IMR-90 (cell line): ENCODE data around the gene PEX16. TPM values are rescaled to one million over a fixed set of nuclear protein-coding genes. Genes with fewer than 3 reads are reported as not detected.

Experiments
- ATAC-seq: fragments of 200-7000 bp; cut with Tn5 transposase; 2 replicates; pipeline ENCODE4 v1.9.1; 2020; ENCODE audit warnings: low read depth, mild to moderate bottlenecking, moderate library complexity
- BruUV-seq: library from RNA; stranded (reverse); fragments of 400-500 nt; replicated peaks from 2 replicates; lab custom pipeline; 2021; lab: Mats Ljungman, UMichigan
- CTCF ChIA-PET: fragments of 300-600 bp; formaldehyde crosslinking; extraction: SDS; loops from one replicate; lab custom pipeline; 2021; ENCODE audit warnings: antibody characterized with exemption; lab: Yijun Ruan, JAX
- POLR2A ChIA-PET: fragments of 300-600 bp; sonication (Branson Sonifier 250); formaldehyde crosslinking; loops from one replicate; lab custom pipeline; 2022; ENCODE audit warnings: antibody characterized with exemption; ENCODE audit not compliant: unreplicated experiment; lab: Charles Lee
- DNase-seq: peaks from one replicate; pipeline ENCODE4 v3.0.0; 2013
- H2AFZ ChIP-seq: replicated peaks from 2 replicates; pipeline ENCODE3; 2013; ENCODE audit warnings: low read length, mild to moderate bottlenecking; ENCODE audit not compliant: poor library complexity
- H2AK5ac ChIP-seq: 2 replicates; pipeline ENCODE4 v1.6.1; 2013; ENCODE audit warnings: low read depth, low read length, inconsistent platforms
- H2AK9ac ChIP-seq: replicated peaks from 2 replicates; pipeline ENCODE3; 2013; ENCODE audit warnings: mild to moderate bottlenecking, low read depth, low read length, moderate library complexity; ENCODE audit not compliant: poor library complexity
- H2BK120ac ChIP-seq: 2 replicates; pipeline ENCODE4 v1.6.1; 2013; ENCODE audit warnings: low read depth, low read length, inconsistent platforms
- H2BK15ac ChIP-seq: 3 replicates; pipeline ENCODE4 v1.6.1; 2013; ENCODE audit warnings: low read depth, low read length, inconsistent platforms
- H2BK20ac ChIP-seq: 2 replicates; pipeline ENCODE4 v1.6.1; 2013; ENCODE audit warnings: low read depth, mild to moderate bottlenecking, inconsistent platforms, low read length, moderate library complexity
- H2BK5ac ChIP-seq: 2 replicates; pipeline ENCODE4 v1.6.1; 2013; ENCODE audit warnings: mild to moderate bottlenecking, low read depth, low read length, inconsistent platforms; ENCODE audit not compliant: poor library complexity, severe bottlenecking
- H3K14ac ChIP-seq: replicated peaks from 2 replicates; pipeline ENCODE4 v1.6.1; 2013; ENCODE audit warnings: low read depth, low read length, inconsistent platforms
- H3K18ac ChIP-seq: 2 replicates; pipeline ENCODE4 v1.6.1; 2013; ENCODE audit warnings: low read depth, low read length, control low read depth
- H3K23ac ChIP-seq: 2 replicates; pipeline ENCODE4 v1.6.1; 2013; ENCODE audit warnings: low read depth, low read length, inconsistent platforms
- H3K27ac ChIP-seq: 2 replicates; pipeline ENCODE4 v1.5.1; 2013; ENCODE audit warnings: mild to moderate bottlenecking, control low read depth, low read length; ENCODE audit not compliant: insufficient read depth
- H3K27me3 ChIP-seq: 2 replicates; pipeline ENCODE4 v1.6.1; 2013; ENCODE audit warnings: low read length; ENCODE audit not compliant: control insufficient read depth, insufficient read depth
- H3K36me3 ChIP-seq: 2 replicates; pipeline ENCODE4 v1.6.1; 2013; ENCODE audit warnings: low read length, mixed read lengths; ENCODE audit not compliant: control insufficient read depth, insufficient read depth
- H3K4ac ChIP-seq: 2 replicates; pipeline ENCODE4 v1.6.1; 2013; ENCODE audit warnings: low read depth, low read length, inconsistent platforms
- H3K4me1 ChIP-seq: 2 replicates; pipeline ENCODE4 v1.6.1; 2013; ENCODE audit warnings: low read length, mixed read lengths; ENCODE audit not compliant: control insufficient read depth, insufficient read depth
- H3K4me2 ChIP-seq: 2 replicates; pipeline ENCODE4 v1.6.1; 2013; ENCODE audit warnings: low read depth, mild to moderate bottlenecking, control low read depth, low read length, moderate library complexity
- H3K4me3 ChIP-seq: 2 replicates; pipeline ENCODE4 v1.5.1; 2013; ENCODE audit warnings: low read depth, mild to moderate bottlenecking, control low read depth, low read length, moderate library complexity; ENCODE audit not compliant: insufficient read depth
- H3K56ac ChIP-seq: 2 replicates; pipeline ENCODE4 v1.6.1; 2013; ENCODE audit warnings: low read length, inconsistent platforms; ENCODE audit not compliant: insufficient read depth; ENCODE audit errors: extremely low read depth
- H3K79me1 ChIP-seq, 2 experiments: 2 replicates each; pipeline ENCODE4 v1.6.1; 2013; ENCODE audit warnings: low read length in 2 of 2, inconsistent platforms in 1 of 2, low read depth in 1 of 2
- H3K9ac ChIP-seq: 2 replicates; pipeline ENCODE4 v1.6.1; 2013; ENCODE audit warnings: low read depth, low read length, control low read depth
- H3K9me1 ChIP-seq: 2 replicates; pipeline ENCODE4 v1.6.1; 2013; ENCODE audit warnings: low read length, inconsistent platforms; ENCODE audit not compliant: insufficient read depth
- H3K9me3 ChIP-seq: 2 replicates; pipeline ENCODE4 v1.6.1; 2013; ENCODE audit warnings: low read length; ENCODE audit not compliant: control insufficient read depth, insufficient read depth
- H4K20me1 ChIP-seq: 2 replicates; pipeline ENCODE4 v1.6.1; 2013; ENCODE audit warnings: low read length, inconsistent platforms; ENCODE audit not compliant: insufficient read depth
- H4K5ac ChIP-seq: 2 replicates; pipeline ENCODE4 v1.6.1; 2013; ENCODE audit warnings: mild to moderate bottlenecking, low read depth, low read length, control low read depth
- H4K8ac ChIP-seq, 2 experiments: 2 replicates each; pipeline ENCODE4 v1.6.1; 2013; ENCODE audit warnings: low read depth in 2 of 2, low read length in 2 of 2, control low read depth in 1 of 2, inconsistent platforms in 1 of 2
- H4K91ac ChIP-seq: 2 replicates; pipeline ENCODE4 v1.6.1; 2013; ENCODE audit warnings: low read depth, low read length, inconsistent platforms; ENCODE audit not compliant: insufficient read depth
- BHLHE40 ChIP-seq: fragments of 150-350 bp; IDR thresholded peaks from 2 replicates; pipeline ENCODE4 v1.6.1; 2016; ENCODE audit warnings: mild to moderate bottlenecking, low read depth, low read length
- CEBPB ChIP-seq: IDR thresholded peaks from 2 replicates; pipeline ENCODE4 v1.6.1; 2012; ENCODE audit warnings: low read depth, low read length, improper control_type of control experiment
- CHD1 ChIP-seq: IDR thresholded peaks from 2 replicates; pipeline ENCODE4 v1.6.1; 2012; ENCODE audit warnings: low read depth, low read length, improper control_type of control experiment
- CTCF ChIP-seq: conservative IDR thresholded peaks from 2 replicates; pipeline ENCODE4 v1.5.1; 2012; ENCODE audit warnings: mild to moderate bottlenecking, low read depth, low read length, improper control_type of control experiment
- ELK1 ChIP-seq: fragments of 150-350 bp; IDR thresholded peaks from 2 replicates; pipeline ENCODE4 v1.6.1; 2016; ENCODE audit warnings: low read depth, mild to moderate bottlenecking, low read length, moderate library complexity, borderline replicate concordance
- FOS ChIP-seq: fragments of 150-350 bp; IDR thresholded peaks from 2 replicates; pipeline ENCODE4 v1.6.1; 2016; ENCODE audit warnings: low read depth, low read length
- MAFK ChIP-seq: IDR thresholded peaks from 2 replicates; pipeline ENCODE4 v1.6.1; 2012; ENCODE audit warnings: low read depth, low read length, improper control_type of control experiment
- MAZ ChIP-seq: IDR thresholded peaks from 2 replicates; pipeline ENCODE4 v1.6.1; 2012; ENCODE audit warnings: low read depth, mild to moderate bottlenecking, low read length, improper control_type of control experiment, moderate library complexity, borderline replicate concordance
- MXI1 ChIP-seq: IDR thresholded peaks from 2 replicates; pipeline ENCODE4 v1.6.1; 2012; ENCODE audit warnings: low read depth, mild to moderate bottlenecking, low read length, moderate library complexity, borderline replicate concordance
- NFE2L2 ChIP-seq: fragments of 150-350 bp; IDR thresholded peaks from 2 replicates; pipeline ENCODE4 v1.6.1; 2016; ENCODE audit warnings: low read depth, mild to moderate bottlenecking, low read length
- POLR2A ChIP-seq: IDR thresholded peaks from 2 replicates; pipeline ENCODE4 v1.6.1; 2012; ENCODE audit warnings: mild to moderate bottlenecking, low read depth, low read length
- RAD21 ChIP-seq: IDR thresholded peaks from 2 replicates; pipeline ENCODE4 v1.6.1; 2012; ENCODE audit warnings: low read length, improper control_type of control experiment
- RCOR1 ChIP-seq: IDR thresholded peaks from 2 replicates; pipeline ENCODE4 v1.6.1; 2012; ENCODE audit warnings: mild to moderate bottlenecking, low read length, improper control_type of control experiment; ENCODE audit not compliant: insufficient replicate concordance
- RFX5 ChIP-seq: IDR thresholded peaks from 2 replicates; pipeline ENCODE4 v1.8.0; 2012; ENCODE audit warnings: low read depth, mild to moderate bottlenecking, low read length, moderate library complexity
- SMC3 ChIP-seq: fragments of 150-350 bp; IDR thresholded peaks from 2 replicates; pipeline ENCODE4 v1.6.1; 2016; ENCODE audit warnings: low read depth, mild to moderate bottlenecking, antibody characterized with exemption, low read length, moderate library complexity
- USF2 ChIP-seq: fragments of 150-350 bp; IDR thresholded peaks from 2 replicates; pipeline ENCODE4 v1.6.1; 2017; ENCODE audit warnings: mild to moderate bottlenecking, antibody characterized with exemption, low read length, low read depth
- WGBS, 2 experiments: methylation state at CpG; one replicate each; pipeline versions ENCODE4 v1.1.5 to v1.1.7; 2013; ENCODE audit warnings: missing lambda C conversion rate in 2 of 2; ENCODE audit not compliant: insufficient read length in 1 of 2; ENCODE audit errors: extremely low coverage in 2 of 2; 5-methylcytosine and 5-hydroxymethylcytosine counted together
- dilution Hi-C: fragments of 300-500 bp; cut with HindIII; formaldehyde crosslinking; loops from one replicate; pipeline ENCODE4 v1.14.3; 2018; ENCODE audit warnings: low sequenced_read_pairs; ENCODE audit not compliant: unreplicated experiment
- in situ Hi-C: fragments of 300-500 bp; cut with MboI; formaldehyde crosslinking; loops from 3 replicates; pipeline ENCODE4 v1.14.3; 2019; ENCODE audit warnings: low sequenced_read_pairs, inconsistent platforms, mixed read lengths
- intact Hi-C: fragments of 100-400 bp; cut with micrococcal nuclease; formaldehyde crosslinking; loops from 2 replicates; pipeline ENCODE4 v1.10.0; 2022
- polyA plus RNA-seq, 3 experiments: library from polyadenylated mRNA; depleted of rRNA; stranded (reverse); fragments of >200 nt; gene quantifications; 2 replicates each; pipeline ENCODE4 v1.2.3, GENCODE V29; 2012; ENCODE audit warnings: low replicate concordance in 1 of 3
- total RNA-seq: library from RNA; depleted of rRNA; stranded (reverse); fragments of >200 nt; gene quantifications from 2 replicates; pipeline ENCODE4 v1.2.3, GENCODE V29; 2012

PEX16 gene
- total and polyA plus RNA-seq, 2 of the 4 experiments (the other 2 are of a cell fraction) = 17.9 to 23.3 TPM

- intact Hi-C loops = no loop called here
- Histone ChIP-seq H3K9ac (no peak overlapping the region), H2AK9ac (no peak overlapping the region), H2BK15ac (no peak overlapping the region), H2AK5ac (no peak overlapping the region), H2BK20ac (no peak overlapping the region), H3K9me3 (no peaks in the 10 kb centered on the region), H4K8ac (no peak overlapping the region), H3K9me1 (no peaks in the 10 kb centered on the region; the same call in 1 of the 2 replicates), H2BK120ac (no peak overlapping the region), H3K27me3 (peaks cover 31% of the 10 kb centered on the region), H2BK5ac (no peak overlapping the region), H3K36me3 (no peaks in the 10 kb centered on the region), H2AFZ (no peak overlapping the region), H3K23ac (no peak overlapping the region), H4K5ac (no peak overlapping the region), H4K20me1 (peaks cover 19% of the 10 kb centered on the region), H3K4me2 (no peak overlapping the region), H3K4ac (no peak overlapping the region), H4K91ac (no peak overlapping the region), H3K18ac (no peak overlapping the region), H3K14ac (no peak overlapping the region), H3K27ac (no peak overlapping the region), H3K4me3 (no peak overlapping the region), H3K56ac (no peak overlapping the region), H3K4me1 (no peaks in the 10 kb centered on the region), H3K79me1 (no peaks in the 10 kb centered on the region)
- ATAC-seq (no peak), DNase-seq (no peak)
- TF ChIP-seq MAZ (no peak), SMC3 (no peak), CEBPB (no peak), MXI1 (no peak), NFE2L2 (no peak), FOS (no peak), CTCF (no peak), POLR2A (no peak), BHLHE40 (no peak), ELK1 (no peak), CHD1 (no peak), RAD21 (no peak), MAFK (no peak), RFX5 (no peak), USF2 (no peak), RCOR1 (no peak)
- POLR2A ChIA-PET = no interaction called here
- dilution Hi-C loops = no loop called here
- BruUV-seq = no TSS peak
- WGBS, 2 experiments = 80% methylated on average over 1 of the region's 10 CpGs; no CpG with 5 or more reads in 1 of the 2 experiments
- CTCF ChIA-PET = no interaction called here
- in situ Hi-C loops = no loop called here
These were observed 30.1 kb downstream of the PEX16 start for GRCh38 chr11:45887587-45887986.
